Activated CD8-positive, alpha-beta memory T cell treated with anti-CD3 and anti-CD28 coated beads for 36 hours (primary cell): ENCODE measurements around the gene SSUH2. TPM values are rescaled to one million over a fixed set of nuclear protein-coding genes. Genes with fewer than 3 reads are reported as not detected.
"Not testable (repeated sequence)": the region's sequence is repeated elsewhere in the genome, so short reads cannot be mapped to it uniquely, and the experiment has no call there.

ENCODE experiments used
- CTCF ChIA-PET: fragments of 350-600 bp; sonication (Branson Sonifier 250); formaldehyde crosslinking; loops from one replicate; lab custom pipeline; 2021; ENCODE audit warnings: antibody characterized with exemption; lab: Charles Lee
- POLR2A ChIA-PET: fragments of 350-600 bp; sonication (Branson Sonifier 250); formaldehyde crosslinking; loops from one replicate; lab custom pipeline; 2021; ENCODE audit warnings: antibody characterized with exemption; lab: Charles Lee
- total RNA-seq, 2 experiments: library from RNA; stranded (reverse); gene quantifications; one replicate each; pipeline ENCODE4 v1.2.3, GENCODE V29; 2021

Gene SSUH2
- total RNA-seq, 2 experiments from 2014 or later = not detected

GRCh38 chr3:8660175-8661118 is 15.8 kb upstream of the SSUH2 start:
- ChIA-PET CTCF (no interaction called here), POLR2A (no interaction called here)

GRCh38 chr3:8659242-8659641 is 14.6 kb upstream of the SSUH2 start:
- ChIA-PET CTCF (no interaction called here), POLR2A (no interaction called here)

GRCh38 chr3:8658306-8659212 is 14.0 kb upstream of the SSUH2 start:
- ChIA-PET CTCF (no interaction called here), POLR2A (no interaction called here)

GRCh38 chr3:8657804-8658305 is 13.3 kb upstream of the SSUH2 start:
- CTCF ChIA-PET = no interaction called here
- POLR2A ChIA-PET = no interaction called here

- ChIA-PET CTCF (no interaction called here), POLR2A (no interaction called here)
Measured at GRCh38 chr3:8656240-8656639, 11.6 kb upstream of the SSUH2 start.

GRCh38 chr3:8655387-8655835 is 10.8 kb upstream of the SSUH2 start:
- POLR2A ChIA-PET = no interaction called here
- CTCF ChIA-PET = no interaction called here

- CTCF ChIA-PET, POLR2A ChIA-PET: not testable (repeated sequence)
Measured at GRCh38 chr3:8654572-8655329, 10.2 kb upstream of the SSUH2 start.

- ChIA-PET POLR2A (no interaction called here), CTCF (no interaction called here)
Measured at GRCh38 chr3:8653800-8654408, 9.3 kb upstream of the SSUH2 start.

GRCh38 chr3:8652324-8652987 is 7.9 kb upstream of the SSUH2 start:
- ChIA-PET POLR2A (no interaction called here), CTCF (no interaction called here)

GRCh38 chr3:8651418-8652323 is 7.1 kb upstream of the SSUH2 start:
- POLR2A ChIA-PET = no interaction called here
- CTCF ChIA-PET = no interaction called here

GRCh38 chr3:8650583-8651416 is 6.2 kb upstream of the SSUH2 start:
- ChIA-PET POLR2A (no interaction called here), CTCF (no interaction called here)

- CTCF ChIA-PET = no interaction called here
- POLR2A ChIA-PET = no interaction called here
Measured at GRCh38 chr3:8649757-8650156, 5.2 kb upstream of the SSUH2 start.

GRCh38 chr3:8648909-8649741 is 4.5 kb upstream of the SSUH2 start:
- CTCF ChIA-PET = no interaction called here
- POLR2A ChIA-PET = no interaction called here

GRCh38 chr3:8647137-8647985 is 2.8 kb upstream of the SSUH2 start:
- ChIA-PET POLR2A (no interaction called here), CTCF (no interaction called here)

GRCh38 chr3:8646313-8646938 is 1.8 kb upstream of the SSUH2 start:
- CTCF ChIA-PET = no interaction called here
- POLR2A ChIA-PET = no interaction called here
